SK-N-MC (cell line): ENCODE data around the gene CCL7.

Experiments
- EZH2 ChIP-seq: fragments of 200-600 bp; sonication (generic); IDR thresholded peaks from one replicate; pipeline ENCODE4 v1.6.1; 2017; ENCODE audit warnings: antibody characterized with exemption
- FOXP2 ChIP-seq: optimal IDR thresholded peaks from 2 replicates; pipeline ENCODE3; 2011; ENCODE audit warnings: mild to moderate bottlenecking, moderate library complexity; ENCODE audit not compliant: insufficient read depth; ENCODE audit errors: extremely low read length, control extremely low read depth
- POLR2AphosphoS5 ChIP-seq: IDR thresholded peaks from 2 replicates; pipeline ENCODE4 v1.6.1; 2012; ENCODE audit warnings: mild to moderate bottlenecking, low read depth, low read length, borderline replicate concordance

GRCh38 chr17:34257986-34258326 is 12.1 kb upstream of the CCL7 start:
- no peak for TF ChIP-seq EZH2
- TF ChIP-seq POLR2AphosphoS5, result no peak
- TF ChIP-seq FOXP2, result no peak
